Raji (cell line): ENCODE measurements around the gene ZMIZ1.

Source experiments
- POLR2A ChIP-seq: IDR thresholded peaks from 2 replicates; pipeline ENCODE4 v1.6.1; 2011; ENCODE audit warnings: low read depth, low read length, control low read depth; ENCODE audit not compliant: insufficient read depth

Gene ZMIZ1

GRCh38 chr10:79209831-79210230 lies 141.1 kb downstream of the ZMIZ1 start:
- TF ChIP-seq POLR2A = no peak

GRCh38 chr10:79210672-79211071 lies 141.9 kb downstream of the ZMIZ1 start:
- TF ChIP-seq POLR2A = no peak

- TF ChIP-seq POLR2A = no peak
Observed at GRCh38 chr10:79211616-79212015, 142.8 kb downstream of the ZMIZ1 start.

- no peak for TF ChIP-seq POLR2A
Observed at GRCh38 chr10:79215531-79215930, 146.8 kb downstream of the ZMIZ1 start.

GRCh38 chr10:79219322-79219957 lies 150.7 kb downstream of the ZMIZ1 start:
- no peak for TF ChIP-seq POLR2A

GRCh38 chr10:79220307-79220706 lies 151.5 kb downstream of the ZMIZ1 start:
- no peak for TF ChIP-seq POLR2A

GRCh38 chr10:79221110-79222051 lies 152.6 kb downstream of the ZMIZ1 start:
- no peak for TF ChIP-seq POLR2A

- TF ChIP-seq POLR2A = no peak
Observed at GRCh38 chr10:79222186-79222585, 153.4 kb downstream of the ZMIZ1 start.

GRCh38 chr10:79223091-79224048 lies 154.6 kb downstream of the ZMIZ1 start:
- TF ChIP-seq POLR2A = no peak

GRCh38 chr10:79224263-79224949 lies 155.6 kb downstream of the ZMIZ1 start:
- TF ChIP-seq POLR2A = no peak

GRCh38 chr10:79224992-79225391 lies 156.2 kb downstream of the ZMIZ1 start:
- no peak for TF ChIP-seq POLR2A

- no peak for TF ChIP-seq POLR2A
Observed at GRCh38 chr10:79226391-79227245, 157.9 kb downstream of the ZMIZ1 start.

GRCh38 chr10:79229071-79229541 lies 160.3 kb downstream of the ZMIZ1 start:
- TF ChIP-seq POLR2A = no peak
